Right forelimb (tissue), 1 donor: ENCODE data around the gene AK2.
"Not testable (repeated sequence)": the region's sequence is repeated elsewhere in the genome, so short reads cannot be mapped to it uniquely, and the experiment has no call there.

Source experiments
- DNase-seq: peaks from one replicate; pipeline ENCODE4 v3.0.0-alpha.2; 2018

AK2 gene

DNA sequence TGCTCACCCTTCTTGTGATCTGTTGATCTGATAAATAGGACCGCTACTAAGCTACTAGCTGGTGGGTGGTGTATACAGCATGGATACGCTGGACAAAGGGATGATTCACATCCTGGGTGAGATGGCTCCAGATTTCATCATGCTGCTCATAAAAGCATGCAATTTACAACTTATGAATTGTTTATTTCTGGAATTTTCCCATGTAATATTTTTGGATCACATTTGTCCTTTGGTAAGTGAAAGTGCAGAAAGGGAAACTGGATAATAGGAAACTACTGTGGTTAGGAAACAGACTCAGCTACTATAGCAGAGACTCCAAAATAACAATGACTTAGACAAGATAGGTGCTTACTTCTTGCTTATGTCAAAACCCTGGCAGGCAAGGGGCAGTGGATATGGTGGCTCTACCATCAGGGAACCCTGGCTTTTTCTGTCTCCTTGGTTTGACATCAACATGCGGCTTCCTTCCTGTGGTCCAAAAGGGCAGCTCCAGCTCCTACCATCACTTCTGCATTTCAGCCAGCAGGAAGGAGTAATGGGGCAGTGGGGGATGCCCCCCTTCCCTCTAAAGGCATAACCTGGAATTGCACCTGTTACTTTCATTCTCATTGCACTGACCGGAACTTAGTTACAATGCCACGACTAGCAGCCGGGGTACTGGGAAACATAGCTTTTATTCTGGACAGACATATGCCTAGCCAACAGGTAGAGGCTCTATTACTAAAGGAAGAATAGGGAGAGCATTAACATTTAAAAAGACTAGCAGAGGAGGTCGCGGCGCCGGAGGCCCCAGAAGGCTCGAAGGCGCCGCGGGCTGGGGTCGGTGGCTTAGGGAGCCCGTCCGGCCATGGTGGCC lies 13.8 kb upstream of the AK2 start:
- DNase-seq, result no peak

DNA sequence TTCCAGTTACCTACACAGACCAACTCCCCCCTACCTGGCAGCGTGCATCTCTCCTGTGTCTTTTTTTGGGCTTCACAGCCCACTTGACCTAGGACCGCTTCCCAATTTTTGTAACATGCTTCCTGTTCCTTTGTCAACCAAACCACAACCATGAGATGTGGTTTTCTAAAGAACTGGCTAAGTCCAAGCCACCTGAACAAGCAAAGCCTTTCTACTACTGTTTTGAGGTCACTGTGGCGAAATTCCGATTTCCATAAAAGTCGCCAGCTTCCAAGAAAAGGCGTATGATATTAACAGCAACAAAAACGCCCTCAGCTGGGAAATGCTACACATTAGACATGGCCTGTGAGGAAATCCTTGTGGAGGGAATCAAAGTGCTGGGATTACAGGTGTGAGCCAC lies 12.7 kb upstream of the AK2 start:
- no peak for DNase-seq

DNA sequence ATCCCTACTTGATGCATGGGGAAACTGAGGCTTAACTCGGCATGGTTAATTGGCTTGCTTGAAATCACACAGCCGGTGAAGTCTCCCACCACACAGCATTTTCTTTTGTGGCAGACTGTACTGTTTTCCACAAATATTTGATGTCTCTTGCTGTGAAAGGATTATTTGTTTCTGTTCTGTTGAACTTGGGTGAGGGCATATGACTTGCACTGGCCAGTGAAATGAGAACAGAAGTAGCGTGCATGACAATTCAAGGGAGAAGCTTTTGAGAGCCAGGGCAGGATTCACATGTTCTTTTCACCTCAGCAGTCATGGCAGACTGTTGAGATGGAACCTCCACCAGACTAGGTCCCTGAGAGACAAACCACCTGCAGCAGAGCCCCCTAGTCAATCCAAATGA lies 11.7 kb upstream of the AK2 start:
- no peak for DNase-seq

DNA sequence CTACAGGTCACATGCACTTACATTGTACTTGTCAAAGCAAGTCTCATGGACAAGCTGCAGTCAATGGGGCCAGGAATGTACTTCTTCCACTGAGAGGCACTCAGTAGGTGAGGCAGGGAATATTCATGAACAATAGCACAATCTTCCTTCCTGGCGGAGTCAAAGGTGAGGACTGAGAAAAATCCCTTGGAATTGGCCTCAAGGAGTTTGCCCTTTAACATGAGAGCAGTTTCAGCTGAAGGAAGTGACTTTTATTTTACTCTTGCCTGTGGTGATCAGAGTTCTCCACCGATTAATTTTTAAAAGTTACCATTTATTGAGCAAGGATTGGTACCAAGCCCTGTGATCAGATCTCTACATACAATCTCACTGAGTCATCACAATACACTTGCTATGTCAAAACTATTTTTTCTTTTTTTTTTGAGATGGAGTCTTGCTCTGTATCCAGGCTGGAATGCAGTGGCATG lies 11.2 kb upstream of the AK2 start:
- no peak for DNase-seq

DNA sequence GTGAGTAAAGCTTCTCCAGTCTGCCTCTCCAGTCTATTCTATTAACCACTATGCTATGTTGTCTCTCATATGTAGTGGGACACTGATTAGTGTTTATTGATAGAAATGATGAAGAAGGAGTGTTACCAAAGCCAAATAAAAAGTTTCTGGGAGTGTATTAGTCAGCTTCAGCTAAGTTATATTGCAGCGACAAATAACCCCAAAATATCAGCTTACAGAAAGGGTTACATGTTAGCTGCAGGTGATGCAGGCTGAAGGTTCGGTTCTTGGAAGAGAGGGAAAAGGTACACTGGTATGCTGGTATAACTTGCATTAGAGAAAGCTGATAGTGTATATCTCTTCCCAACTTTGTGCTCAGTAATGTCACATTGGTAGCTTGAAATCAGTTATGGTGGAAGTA lies 10.6 kb upstream of the AK2 start:
- DNase-seq, result no peak

DNA sequence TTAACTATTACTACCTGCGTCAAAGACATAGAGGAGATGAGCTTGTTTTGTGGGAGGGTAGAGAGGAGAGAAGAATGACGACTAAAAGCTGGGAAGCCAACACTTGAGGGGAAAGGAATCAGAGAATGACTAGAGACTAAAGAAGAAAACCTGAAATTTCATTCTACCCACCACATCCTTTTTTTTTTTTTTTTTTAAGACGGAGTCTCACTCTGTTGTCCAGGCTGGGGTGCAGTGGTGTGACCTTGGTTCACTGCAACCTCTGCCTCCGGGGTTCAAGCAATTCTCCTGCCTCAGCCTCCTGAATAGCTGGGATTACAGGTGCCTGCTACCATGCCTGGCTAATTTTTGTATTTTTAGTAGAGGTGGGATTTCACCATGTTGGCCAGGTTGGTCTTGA lies 9.6 kb upstream of the AK2 start:
- DNase-seq, result not testable (repeated sequence)

DNA sequence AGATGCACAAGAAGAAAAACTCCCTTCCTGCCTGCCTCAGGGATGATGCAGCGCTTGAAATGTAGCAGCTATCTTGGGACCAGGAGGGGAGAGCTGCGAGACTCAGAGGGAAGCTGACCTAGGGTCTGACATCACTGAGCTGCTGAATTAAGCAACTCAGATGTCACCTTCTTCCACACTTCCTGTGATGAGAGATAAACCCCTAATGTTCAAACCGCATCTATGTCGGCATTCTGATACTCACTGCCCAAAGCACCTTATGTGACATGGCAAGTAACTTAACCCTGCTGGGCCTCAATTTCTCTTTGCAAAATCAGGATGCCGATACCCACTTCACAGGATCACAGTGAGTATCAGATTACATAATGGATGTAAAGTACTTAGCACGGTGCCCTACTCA lies 9.1 kb upstream of the AK2 start:
- no peak for DNase-seq

DNA sequence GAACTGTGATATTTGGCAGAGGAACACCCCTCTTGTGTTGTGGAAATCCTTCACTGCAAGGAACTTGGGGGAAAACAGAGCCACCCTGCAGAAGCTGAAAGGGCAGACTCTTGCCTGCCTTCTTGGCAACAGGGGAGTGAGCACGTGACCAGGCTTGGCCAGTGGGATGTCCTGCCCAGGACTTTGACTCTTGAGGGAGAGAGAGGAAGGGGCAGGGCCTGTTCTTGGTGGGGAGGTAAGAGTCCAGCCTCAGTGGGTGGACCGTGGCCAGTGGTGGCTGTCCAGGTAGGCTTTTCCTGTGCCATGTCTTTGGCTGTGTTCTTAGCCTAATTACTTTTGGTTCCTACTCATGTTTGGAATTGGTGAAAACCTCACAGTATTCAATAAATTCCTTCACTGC lies 8.6 kb upstream of the AK2 start:
- DNase-seq, result no peak

DNA sequence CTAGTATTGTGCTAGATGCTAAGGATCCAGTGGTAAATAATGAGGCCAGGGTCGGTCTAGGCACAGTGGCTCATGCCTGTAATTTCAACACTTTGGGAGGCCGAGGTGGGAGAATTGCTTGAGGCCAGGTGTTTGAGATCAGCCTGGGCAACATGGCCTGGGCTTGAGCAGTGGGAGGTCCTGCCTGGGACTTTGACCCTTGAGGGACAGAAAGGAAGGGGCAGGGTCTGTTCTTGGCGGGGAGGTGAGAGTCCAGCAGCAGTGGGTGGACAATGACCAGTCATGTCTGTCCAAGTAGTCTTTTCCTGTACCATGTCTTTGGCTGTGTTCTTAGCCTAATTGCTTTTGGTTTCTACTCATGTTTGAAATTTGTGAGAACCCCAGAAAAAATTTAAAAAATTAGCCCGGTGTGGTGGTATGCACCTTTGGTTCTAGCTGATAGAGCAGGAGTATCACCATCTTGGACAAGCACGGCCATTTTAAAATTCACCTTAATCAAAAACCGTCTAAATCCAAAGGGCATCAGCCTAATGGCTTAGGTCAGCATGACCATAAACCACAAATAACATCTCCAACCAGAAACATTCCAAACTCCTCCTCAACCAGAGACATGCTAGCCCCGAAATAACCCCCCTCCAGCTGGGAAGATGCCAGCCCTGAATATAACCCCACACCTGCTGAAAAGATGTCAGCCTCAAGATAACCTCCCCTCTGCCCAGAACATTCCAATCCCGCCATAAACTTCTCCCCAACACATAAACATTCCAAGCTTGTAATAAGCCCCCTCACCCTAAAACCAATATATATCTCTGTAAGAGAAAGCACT lies 6.8 kb upstream of the AK2 start:
- no peak for DNase-seq

DNA sequence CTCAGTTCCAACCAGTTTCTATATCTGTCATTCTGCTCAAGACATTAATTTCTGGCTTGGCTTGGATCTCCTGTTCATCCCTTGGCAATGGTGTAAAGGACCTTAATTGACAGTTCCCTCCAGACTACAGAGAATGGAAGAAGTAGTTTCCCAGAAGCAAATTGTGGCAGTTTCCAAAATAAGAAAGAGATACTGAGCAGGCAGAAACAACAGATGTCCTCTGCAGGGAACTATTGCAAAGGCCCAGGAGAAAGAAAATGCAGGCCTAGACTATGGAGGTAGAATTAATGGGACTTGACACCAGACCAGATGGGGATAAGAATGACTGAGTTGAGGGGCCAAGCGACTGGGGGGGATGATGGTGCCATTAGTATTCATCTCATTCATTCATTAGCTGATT lies 6.1 kb upstream of the AK2 start:
- no peak for DNase-seq

DNA sequence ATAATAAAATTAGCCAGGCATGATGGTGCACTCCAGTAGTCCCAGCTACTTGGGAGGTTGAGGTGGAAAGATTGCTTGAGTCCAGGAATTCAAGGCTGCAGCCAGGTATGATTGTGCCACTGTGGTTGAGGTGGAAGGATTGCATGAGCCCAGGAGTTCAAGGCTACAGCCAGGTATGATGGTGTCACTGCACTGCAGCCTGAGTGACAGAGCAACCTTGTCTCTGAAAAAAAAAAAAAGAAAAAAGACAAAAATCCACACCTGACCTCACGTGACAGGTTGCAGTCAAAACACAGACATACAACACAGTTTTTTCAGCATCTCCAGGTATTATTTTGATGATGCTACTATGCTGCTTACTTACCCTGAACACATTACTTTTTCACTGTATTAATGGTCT lies 4.3 kb upstream of the AK2 start:
- DNase-seq, result no peak

DNA sequence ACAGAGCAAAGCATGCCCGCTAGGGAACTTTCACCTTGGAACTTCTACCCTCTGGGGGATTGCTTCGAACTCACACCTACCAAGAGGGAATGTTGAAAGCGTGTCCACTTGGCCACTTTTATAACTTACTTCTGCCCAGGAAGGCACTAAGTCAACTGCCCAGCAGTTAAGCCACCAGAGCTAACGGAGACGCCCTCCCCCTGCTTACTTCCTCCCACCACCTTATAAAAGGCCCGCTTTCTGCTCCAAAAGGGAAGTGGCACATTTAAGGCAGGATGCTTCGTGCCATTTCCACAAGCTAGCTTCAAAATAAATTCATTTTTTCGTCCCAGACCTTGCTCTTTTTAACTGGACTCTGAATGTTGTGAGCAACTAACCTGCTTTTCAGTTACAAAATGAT lies 3.2 kb upstream of the AK2 start:
- DNase-seq, result no peak

DNA sequence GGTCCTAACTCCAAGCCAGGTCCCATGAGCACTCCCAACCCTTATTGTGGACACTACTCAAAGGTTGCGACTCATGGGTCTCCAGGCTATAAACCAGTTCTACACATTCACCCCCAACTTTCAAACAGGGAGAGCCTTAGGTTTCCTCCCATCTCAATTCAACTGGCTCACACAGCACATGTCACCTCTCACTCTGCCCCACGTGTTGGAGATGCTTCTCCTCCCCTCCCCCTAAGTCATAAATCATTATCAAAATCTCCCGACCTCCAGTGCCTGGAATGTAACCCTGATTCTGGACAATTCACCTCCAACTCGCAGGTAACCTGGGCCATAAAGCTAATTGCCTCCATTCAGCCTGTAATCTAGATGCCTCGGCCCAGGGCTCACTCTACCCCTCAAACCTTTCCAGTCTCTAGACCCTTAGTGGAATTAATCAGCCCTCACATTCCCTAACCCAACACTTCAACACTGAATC lies 595 bp downstream of the AK2 start:
- DNase-seq, result no peak

DNA sequence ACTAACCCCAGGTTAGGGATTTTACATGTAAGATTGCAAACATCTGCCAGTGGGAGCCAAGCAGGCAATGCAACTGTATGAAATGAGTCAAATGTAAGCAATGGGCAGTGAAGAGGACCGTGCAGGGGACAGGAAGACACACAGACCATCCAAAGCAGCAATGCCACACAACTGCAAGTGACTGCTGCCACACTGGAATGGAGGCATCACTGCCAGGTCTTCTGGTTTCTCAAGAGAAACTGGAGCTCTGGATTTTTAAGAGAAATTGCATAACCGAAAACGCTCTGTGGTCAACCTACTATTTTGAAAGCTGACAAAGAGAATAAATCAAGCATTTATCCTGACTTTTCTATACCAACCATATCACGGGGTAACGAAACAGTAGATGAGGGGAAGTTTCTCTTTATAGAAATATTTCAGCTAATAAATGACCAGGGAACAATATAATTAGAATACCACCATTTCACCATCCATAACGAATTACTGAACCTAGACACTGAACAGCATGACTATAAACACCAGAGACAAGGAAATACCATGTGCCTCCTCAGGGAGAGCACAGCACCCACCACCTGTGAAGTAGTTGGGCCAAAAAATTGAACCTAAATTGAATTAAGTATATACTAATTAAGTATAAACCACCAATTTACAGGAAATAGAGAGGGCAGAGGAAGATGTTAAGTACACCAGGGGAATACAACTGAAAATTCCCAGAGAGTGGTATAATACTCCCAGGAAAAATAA lies 4.4 kb downstream of the AK2 start:
- no peak for DNase-seq

DNA sequence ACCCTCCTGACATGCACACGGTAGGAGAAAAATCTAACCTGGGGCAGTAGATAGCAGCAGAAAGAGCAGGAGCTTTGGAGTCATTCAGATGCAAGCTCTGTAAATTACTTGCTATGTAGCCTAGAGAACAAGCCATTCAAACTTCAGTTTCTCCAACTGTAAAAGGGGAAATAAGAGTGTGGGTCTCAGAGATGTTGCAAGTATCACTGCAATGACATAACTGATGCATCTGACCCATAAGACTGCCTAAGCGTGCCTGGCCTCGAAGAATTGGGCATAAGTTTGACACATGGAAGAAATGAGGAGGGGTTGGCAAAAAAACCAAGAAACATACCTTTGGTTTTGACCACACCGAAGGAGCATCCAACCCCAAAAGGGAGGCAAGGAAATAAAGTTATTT lies 5.2 kb downstream of the AK2 start:
- DNase-seq, result no peak

DNA sequence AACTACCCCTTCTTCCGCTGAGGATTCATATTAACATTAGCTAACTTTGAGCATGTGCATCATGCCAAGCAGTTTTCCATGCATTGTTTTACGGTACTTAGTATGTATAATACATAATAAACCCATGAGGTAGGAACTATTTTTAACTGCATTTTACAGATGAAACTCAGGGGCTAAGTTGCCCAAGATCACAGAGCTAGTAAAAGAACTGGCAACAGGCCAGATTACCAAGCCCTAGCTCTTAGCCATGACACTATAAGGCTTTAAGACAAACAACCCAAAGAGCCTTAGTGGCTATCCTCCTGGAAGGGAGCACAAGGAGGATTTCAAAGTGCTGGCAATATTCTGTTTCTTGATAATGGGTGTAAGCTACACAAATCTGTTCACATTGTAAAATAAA lies 6.1 kb downstream of the AK2 start:
- DNase-seq, result no peak

DNA sequence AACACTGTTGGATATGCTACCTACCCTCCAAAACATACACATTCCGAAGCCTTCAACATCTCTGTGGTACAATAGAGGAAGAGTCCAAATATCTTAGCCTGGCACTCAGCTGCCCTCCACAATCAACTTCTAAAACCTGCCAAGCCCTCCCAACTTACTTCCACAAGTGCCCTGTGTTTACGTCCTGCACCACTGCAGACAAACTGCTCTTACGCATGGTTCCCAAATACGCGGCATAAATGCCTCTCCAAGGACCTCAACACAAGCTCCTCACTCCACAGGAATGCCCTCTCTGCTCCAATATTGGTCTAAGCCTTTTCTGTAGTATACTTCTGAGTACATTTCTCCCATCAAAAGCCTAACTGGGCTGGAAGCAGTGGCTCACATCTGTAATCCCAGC lies 6.8 kb downstream of the AK2 start:
- DNase-seq, result no peak

DNA sequence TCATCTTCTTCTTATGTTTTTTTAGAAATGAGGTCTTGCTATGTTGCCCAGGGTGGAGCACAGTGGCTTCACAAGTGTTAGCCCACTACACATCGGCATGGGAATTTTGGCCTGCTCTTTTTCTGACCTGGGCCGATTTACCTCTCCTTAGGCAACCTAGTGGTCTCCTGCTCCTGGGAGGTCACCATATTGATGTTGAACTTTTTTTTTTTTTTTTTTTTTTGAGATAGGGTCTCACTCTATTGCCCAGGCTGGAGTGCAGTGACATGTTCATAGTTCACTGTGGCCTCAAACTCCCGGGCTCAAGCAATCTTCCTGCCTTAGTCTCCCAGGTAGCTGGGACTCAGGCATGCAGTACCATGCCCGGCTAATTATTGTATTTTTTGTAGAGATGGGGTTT lies 7.5 kb downstream of the AK2 start:
- DNase-seq, result no peak

DNA sequence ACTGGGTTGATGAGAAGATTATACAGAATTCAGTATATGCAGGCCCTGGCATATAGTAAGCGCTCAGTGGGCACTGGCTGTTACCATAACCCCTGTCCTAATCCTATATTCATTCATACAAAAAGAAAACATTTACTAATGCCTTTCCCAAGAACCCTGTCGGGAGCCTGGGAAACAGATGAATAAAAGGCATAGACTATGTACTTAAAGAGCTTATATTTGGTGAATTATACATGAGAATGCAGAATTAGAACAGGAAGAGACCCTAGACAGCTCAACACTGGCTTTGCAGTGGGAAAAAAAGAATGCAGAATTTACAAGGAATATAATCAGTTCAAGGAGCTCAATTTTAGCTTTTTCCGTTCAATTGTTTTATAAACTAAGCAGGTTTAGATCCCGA lies 10.9 kb downstream of the AK2 start:
- no peak for DNase-seq

DNA sequence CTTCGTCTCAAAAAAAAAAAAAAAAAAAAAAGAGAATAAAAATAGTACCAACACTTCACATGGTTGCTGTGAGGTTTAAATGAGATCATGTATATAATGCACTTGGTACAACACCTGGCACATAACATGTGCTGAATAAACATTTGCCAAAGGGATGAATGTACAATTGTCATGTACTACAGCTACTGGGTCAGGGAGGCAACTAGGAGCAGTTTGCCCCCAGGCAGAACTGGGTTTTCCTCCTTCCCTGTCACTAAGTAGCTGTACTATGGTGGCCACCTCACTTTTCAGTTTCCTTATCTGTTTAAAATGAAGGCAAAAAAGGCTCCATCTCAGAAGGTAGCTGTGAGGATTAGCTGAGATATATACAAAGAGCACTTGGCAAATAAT lies 11.5 kb downstream of the AK2 start:
- DNase-seq, result no peak

DNA sequence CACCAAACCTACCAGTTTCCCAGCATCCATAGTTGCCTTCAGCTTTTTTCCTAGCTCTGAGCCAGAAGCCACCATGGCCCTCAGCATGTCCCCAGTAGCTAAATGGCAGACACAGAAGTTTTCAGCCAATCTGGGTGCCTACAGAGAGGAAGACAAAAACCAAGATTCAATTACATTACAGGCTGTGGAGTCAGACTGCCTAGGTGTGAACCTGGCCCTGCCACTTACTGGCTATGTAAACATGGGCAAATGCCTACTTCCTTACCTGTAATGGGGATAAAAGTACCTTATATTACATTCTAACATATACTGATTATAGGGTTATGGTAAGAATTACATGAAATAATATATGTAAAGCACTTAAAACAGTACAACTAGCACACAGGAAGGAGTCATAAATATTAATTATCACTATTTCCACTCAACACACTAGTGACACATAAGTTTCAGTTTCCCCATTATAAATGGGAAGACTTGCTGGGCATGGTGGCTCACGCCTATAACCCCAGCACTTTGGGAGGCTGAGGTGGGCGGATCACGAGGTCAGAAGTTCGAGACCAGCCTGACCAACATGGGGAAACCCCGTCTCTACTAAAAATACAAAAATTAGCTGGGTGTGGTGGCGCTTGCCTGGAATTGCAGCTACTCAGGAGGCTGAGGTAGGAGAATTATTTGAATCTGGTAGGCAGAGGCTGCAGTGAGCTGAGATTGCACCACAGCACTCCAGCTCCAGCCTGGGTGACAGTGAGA lies 12.1 kb downstream of the AK2 start:
- DNase-seq, result not testable (repeated sequence)

DNA sequence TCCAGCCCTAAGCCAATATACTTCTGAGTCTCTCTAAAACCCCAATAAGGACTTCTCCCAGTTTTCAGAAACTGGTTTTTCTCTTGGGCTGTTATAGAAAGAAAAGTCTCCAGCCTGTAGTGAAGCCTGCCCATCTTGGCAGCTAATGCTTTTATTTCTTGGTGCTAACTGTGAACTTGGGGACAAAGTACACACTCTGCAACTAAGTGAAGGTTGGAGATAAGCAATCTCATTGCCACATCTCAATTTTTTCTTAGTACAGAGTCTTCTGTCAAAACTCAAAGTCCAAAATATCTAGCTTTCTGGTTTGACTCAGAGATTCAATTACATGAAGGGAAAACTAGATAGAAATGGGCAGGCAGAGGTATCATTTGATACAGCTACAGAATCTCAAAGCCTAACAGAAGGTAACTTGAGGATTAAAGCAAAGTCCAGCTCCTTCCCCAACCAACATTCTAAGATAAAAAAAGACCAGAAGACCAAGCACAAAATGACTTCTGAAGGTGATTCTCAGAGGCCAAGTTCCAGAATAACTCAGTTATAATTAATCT lies 14.0 kb downstream of the AK2 start:
- no peak for DNase-seq
